ENCODE results near the gene PCBP4.

PCBP4 gene

GRCh38 chr3:51970606-51971300 is 3.5 kb upstream of the PCBP4 start:
- DNase-seq, result no peak

- DNase-seq, result no peak
Measured at GRCh38 chr3:51969841-51970240, 2.6 kb upstream of the PCBP4 start.

- DNase-seq, result no peak
Measured at GRCh38 chr3:51968883-51969678, 1.8 kb upstream of the PCBP4 start.

GRCh38 chr3:51968170-51968775 is 1.0 kb upstream of the PCBP4 start:
- no peak for DNase-seq

GRCh38 chr3:51966922-51967383 is 301 bp downstream of the PCBP4 start:
- no peak for DNase-seq

GRCh38 chr3:51966486-51966885 is 768 bp downstream of the PCBP4 start:
- DNase-seq, result no peak

GRCh38 chr3:51966016-51966415 is 1.2 kb downstream of the PCBP4 start:
- no peak for DNase-seq

- no peak for DNase-seq
Measured at GRCh38 chr3:51964521-51964920, 2.7 kb downstream of the PCBP4 start.

- no peak for DNase-seq
Measured at GRCh38 chr3:51963951-51964451, 3.3 kb downstream of the PCBP4 start.

- no peak for DNase-seq
Measured at GRCh38 chr3:51962854-51963530, 4.3 kb downstream of the PCBP4 start.

- DNase-seq, result no peak
Measured at GRCh38 chr3:51961602-51962569, 5.4 kb downstream of the PCBP4 start.

- no peak for DNase-seq
Measured at GRCh38 chr3:51961011-51961410, 6.2 kb downstream of the PCBP4 start.

- DNase-seq, result no peak
Measured at GRCh38 chr3:51960386-51960785, 6.9 kb downstream of the PCBP4 start.

- DNase-seq, result no peak
Measured at GRCh38 chr3:51959651-51960050, 7.6 kb downstream of the PCBP4 start.

GRCh38 chr3:51958603-51959521 is 8.4 kb downstream of the PCBP4 start:
- no peak for DNase-seq

- DNase-seq, result no peak
Measured at GRCh38 chr3:51957520-51958205, 9.6 kb downstream of the PCBP4 start.

- no peak for DNase-seq
Measured at GRCh38 chr3:51955893-51956770, 11.1 kb downstream of the PCBP4 start.

- DNase-seq, result no peak
Measured at GRCh38 chr3:51955175-51955892, 11.9 kb downstream of the PCBP4 start, which contains the start of gene GPR62. TSS of gene GPR62 (plus strand) at chr3:51955381. CDS start at chr3:51955653, 272 bp downstream.
